ENCODE results near the gene POLR2I.
"Not testable (repeated sequence)": the region's sequence is repeated elsewhere in the genome, so short reads cannot be mapped to it uniquely, and the experiment has no call there.

POLR2I gene

GRCh38 chr19:36114721-36115452 lies at the start of gene POLR2I:
TSS of gene POLR2I (minus strand) at chr19:36114875. CDS start at chr19:36114856, 19 bp downstream.
- peak; percentile 99 to 100 for DNase-seq

GRCh38 chr19:36163813-36164212 lies 49.1 kb upstream of the POLR2I start:
- DNase-seq: no peak

GRCh38 chr19:36160821-36161596 lies 46.3 kb upstream of the POLR2I start:
- DNase-seq: no peak

GRCh38 chr19:36153126-36153525 lies 38.5 kb upstream of the POLR2I start:
- DNase-seq: no peak

GRCh38 chr19:36152352-36153091 lies 37.8 kb upstream of the POLR2I start, which contains the start of gene COX7A1:
TSS of gene COX7A1 (minus strand) at chr19:36152447. CDS start at chr19:36152407, 40 bp downstream.
- no peak for DNase-seq

- DNase-seq: no peak
Measured at GRCh38 chr19:36152019-36152351, 37.3 kb upstream of the POLR2I start.

- no peak for DNase-seq
Measured at GRCh38 chr19:36151144-36152018, 36.7 kb upstream of the POLR2I start.

GRCh38 chr19:36150586-36150985 lies 35.9 kb upstream of the POLR2I start:
- no peak for DNase-seq

GRCh38 chr19:36149673-36150406 lies 35.2 kb upstream of the POLR2I start:
- DNase-seq: no peak

- DNase-seq: no peak
Measured at GRCh38 chr19:36144624-36145023, 29.9 kb upstream of the POLR2I start.

- DNase-seq: no peak
Measured at GRCh38 chr19:36142496-36142895, 27.8 kb upstream of the POLR2I start.

- DNase-seq: no peak
Measured at GRCh38 chr19:36142046-36142445, 27.4 kb upstream of the POLR2I start.

- DNase-seq: peak; percentile 76 to 96
Measured at GRCh38 chr19:36141039-36141927, 26.6 kb upstream of the POLR2I start.

GRCh38 chr19:36140304-36141038 lies 25.8 kb upstream of the POLR2I start:
- peak; percentile 73 to 77 for DNase-seq

GRCh38 chr19:36139473-36140303 lies 25.0 kb upstream of the POLR2I start, which contains the start of gene CAPNS1:
TSS of gene CAPNS1 (plus strand) at chr19:36140066. CDS start at chr19:36141012, 946 bp downstream.
- peak; percentile 94 to 96 for DNase-seq

GRCh38 chr19:36139120-36139472 lies 24.4 kb upstream of the POLR2I start:
- no peak for DNase-seq

- peak; percentile 23 to 36 for DNase-seq
Measured at GRCh38 chr19:36136964-36137686, 22.4 kb upstream of the POLR2I start.

- not testable (repeated sequence) for DNase-seq
Measured at GRCh38 chr19:36134867-36135266, 20.2 kb upstream of the POLR2I start.

Measured in inflammatory macrophage treated with lipopolysaccharide for 1 hour (primary cell).